Fibroblast of villous mesenchyme (primary cell): ENCODE measurements around the gene CYP1B1. TPM values are rescaled to one million over a fixed set of nuclear protein-coding genes. Genes with fewer than 3 reads are reported as not detected.

Experiments used
- DNase-seq: peaks from one replicate; pipeline ENCODE4 v3.0.0-alpha.2; 2010; ENCODE audit warnings: low read depth
- H3K4me3 ChIP-seq: 2 replicates; pipeline ENCODE4 v1.5.1; 2011; ENCODE audit warnings: low read depth, mild to moderate bottlenecking, low read length
- CTCF ChIP-seq: IDR thresholded peaks from 2 replicates; pipeline ENCODE4 v1.5.1; 2012; ENCODE audit warnings: low read depth, mild to moderate bottlenecking, low read length; ENCODE audit not compliant: insufficient read depth
- total RNA-seq: library from RNA; depleted of rRNA; stranded (reverse); fragments of >200 nt; gene quantifications from 2 replicates; pipeline ENCODE4 v1.2.3, GENCODE V29; 2012

The CYP1B1 gene
- total RNA-seq, 1 donor: 6.5 TPM

- H3K4me3 ChIP-seq: no peak overlapping the region
- DNase-seq: no peak
- no peak for TF ChIP-seq CTCF
Measured at GRCh38 chr2:38108907-38109731, 33.2 kb upstream of the CYP1B1 start.

GRCh38 chr2:38107738-38108410, 31.9 kb upstream of the CYP1B1 start:
- DNase-seq: no peak
- H3K4me3 ChIP-seq: no peak overlapping the region
- no peak for TF ChIP-seq CTCF

- no peak overlapping the region for H3K4me3 ChIP-seq
- peak; percentile 78 for DNase-seq
- TF ChIP-seq CTCF: no peak
Measured at GRCh38 chr2:38106405-38107094, 30.6 kb upstream of the CYP1B1 start.

GRCh38 chr2:38105922-38106321, 30.0 kb upstream of the CYP1B1 start:
- no peak for TF ChIP-seq CTCF
- H3K4me3 ChIP-seq: no peak overlapping the region
- no peak for DNase-seq

GRCh38 chr2:38104598-38104997, 28.6 kb upstream of the CYP1B1 start:
- TF ChIP-seq CTCF: no peak
- DNase-seq: no peak

GRCh38 chr2:38100328-38100727, 24.4 kb upstream of the CYP1B1 start:
- no peak for TF ChIP-seq CTCF
- DNase-seq: no peak
- no peak overlapping the region for H3K4me3 ChIP-seq

More at GRCh38 chr2:38104598-38104997, 28.6 kb upstream of the CYP1B1 start:
- no peak overlapping the region for H3K4me3 ChIP-seq
